ENCODE results near the gene EPHB6. TPM values are rescaled to one million over a fixed set of nuclear protein-coding genes. Genes with fewer than 3 reads are reported as not detected.
A peak's percentile ranks its signal among the peaks of the same experiment; 100 is the strongest.

The EPHB6 gene
- total RNA-seq, 1 donor from 2014 or later, result 2.4 TPM

- no peak for DNase-seq (ENCODE audit: low spot score)
- Mint-ChIP-seq H3K36me3 (ENCODE audit: low read depth) (no peaks in the 10 kb centered on the region), H3K27me3 (ENCODE audit: low read depth) (peaks cover 24% of the 10 kb centered on the region), H3K4me1 (ENCODE audit: low read depth) (no peaks in the 10 kb centered on the region), H3K9me3 (no peaks in the 10 kb centered on the region), H3K27ac (no peak overlapping the region), H3K4me3 (ENCODE audit: low read depth) (no peak overlapping the region)
- intact Hi-C loops (cut with micrococcal nuclease), result no loop called here
Measured at GRCh38 chr7:142842251-142842766, 12.6 kb upstream of the EPHB6 start.

- H3K4me1 Mint-ChIP-seq (ENCODE audit: low read depth), result peaks cover 2% of the 10 kb centered on the region
- no peak overlapping the region for H3K27ac Mint-ChIP-seq
- no peaks in the 10 kb centered on the region for H3K36me3 Mint-ChIP-seq (ENCODE audit: low read depth)
Measured at GRCh38 chr7:142847353-142847752, 7.5 kb upstream of the EPHB6 start.

GRCh38 chr7:142851269-142851668 is 3.6 kb upstream of the EPHB6 start:
- Mint-ChIP-seq H3K4me1 (ENCODE audit: low read depth) (peaks cover 5% of the 10 kb centered on the region), H3K36me3 (ENCODE audit: low read depth) (no peaks in the 10 kb centered on the region), H3K27me3 (ENCODE audit: low read depth) (peaks cover 34% of the 10 kb centered on the region), H3K4me3 (ENCODE audit: low read depth) (no peak overlapping the region), H3K9me3 (no peaks in the 10 kb centered on the region), H3K27ac (no peak overlapping the region)
- intact Hi-C loops (cut with micrococcal nuclease), result no loop called here
- DNase-seq (ENCODE audit: low spot score), result no peak

More at GRCh38 chr7:142847353-142847752, 7.5 kb upstream of the EPHB6 start:
- Mint-ChIP-seq H3K4me3 (ENCODE audit: low read depth) (no peak overlapping the region), H3K9me3 (no peaks in the 10 kb centered on the region), H3K27me3 (ENCODE audit: low read depth) (peaks cover 36% of the 10 kb centered on the region)
- no peak for DNase-seq (ENCODE audit: low spot score)
- intact Hi-C loops (cut with micrococcal nuclease), result no loop called here

GRCh38 chr7:142851919-142852318 is 3.0 kb upstream of the EPHB6 start:
- peaks cover 7% of the 10 kb centered on the region for H3K4me1 Mint-ChIP-seq (ENCODE audit: low read depth)
- H3K9me3 Mint-ChIP-seq, result no peaks in the 10 kb centered on the region
- intact Hi-C loops (cut with micrococcal nuclease), result no loop called here
- H3K27ac Mint-ChIP-seq, result no peak overlapping the region
- H3K27me3 Mint-ChIP-seq (ENCODE audit: low read depth), result peaks cover 38% of the 10 kb centered on the region
- DNase-seq (ENCODE audit: low spot score), result no peak
- H3K36me3 Mint-ChIP-seq (ENCODE audit: low read depth), result no peaks in the 10 kb centered on the region
- H3K4me3 Mint-ChIP-seq (ENCODE audit: low read depth), result no peak overlapping the region

GRCh38 chr7:142853739-142854371 is 1.0 kb upstream of the EPHB6 start:
- DNase-seq (ENCODE audit: low spot score), result peak; percentile 61
- Mint-ChIP-seq H3K27me3 (ENCODE audit: low read depth) (peaks cover 31% of the 10 kb centered on the region), H3K4me1 (ENCODE audit: low read depth) (peaks cover 8% of the 10 kb centered on the region), H3K27ac (peak overlapping the region; percentile 71), H3K4me3 (ENCODE audit: low read depth) (peak overlapping the region; percentile 89), H3K36me3 (ENCODE audit: low read depth) (no peaks in the 10 kb centered on the region), H3K9me3 (no peaks in the 10 kb centered on the region)
- intact Hi-C loops (cut with micrococcal nuclease), result no loop called here

GRCh38 chr7:142855114-142855743 is 353 bp downstream of the EPHB6 start:
- Mint-ChIP-seq H3K4me1 (ENCODE audit: low read depth) (peaks cover 8% of the 10 kb centered on the region), H3K4me3 (ENCODE audit: low read depth) (peak overlapping the region; percentile 65), H3K27ac (no peak overlapping the region), H3K36me3 (ENCODE audit: low read depth) (no peaks in the 10 kb centered on the region), H3K27me3 (ENCODE audit: low read depth) (peaks cover 34% of the 10 kb centered on the region), H3K9me3 (no peaks in the 10 kb centered on the region)
- intact Hi-C loops (cut with micrococcal nuclease), result no loop called here
- no peak for DNase-seq (ENCODE audit: low spot score)

- peaks cover 6% of the 10 kb centered on the region for H3K4me1 Mint-ChIP-seq (ENCODE audit: low read depth)
- no peaks in the 10 kb centered on the region for H3K36me3 Mint-ChIP-seq (ENCODE audit: low read depth)
- H3K9me3 Mint-ChIP-seq, result no peaks in the 10 kb centered on the region
- DNase-seq (ENCODE audit: low spot score), result no peak
- H3K4me3 Mint-ChIP-seq (ENCODE audit: low read depth), result peak overlapping the region; percentile 65
- H3K27me3 Mint-ChIP-seq (ENCODE audit: low read depth), result peaks cover 33% of the 10 kb centered on the region
- H3K27ac Mint-ChIP-seq, result no peak overlapping the region
- intact Hi-C loops (cut with micrococcal nuclease), result no loop called here
Measured at GRCh38 chr7:142855756-142856564, 1.1 kb downstream of the EPHB6 start.

GRCh38 chr7:142856565-142857245 is 1.8 kb downstream of the EPHB6 start:
- H3K27me3 Mint-ChIP-seq (ENCODE audit: low read depth), result peaks cover 33% of the 10 kb centered on the region
- H3K36me3 Mint-ChIP-seq (ENCODE audit: low read depth), result no peaks in the 10 kb centered on the region
- no peak for DNase-seq (ENCODE audit: low spot score)
- H3K9me3 Mint-ChIP-seq, result no peaks in the 10 kb centered on the region
- intact Hi-C loops (cut with micrococcal nuclease), result no loop called here
- H3K27ac Mint-ChIP-seq, result no peak overlapping the region
- H3K4me3 Mint-ChIP-seq (ENCODE audit: low read depth), result no peak overlapping the region
- peaks cover 6% of the 10 kb centered on the region for H3K4me1 Mint-ChIP-seq (ENCODE audit: low read depth)

- Mint-ChIP-seq H3K36me3 (ENCODE audit: low read depth) (no peaks in the 10 kb centered on the region), H3K27ac (no peak overlapping the region), H3K27me3 (ENCODE audit: low read depth) (peaks cover 29% of the 10 kb centered on the region), H3K4me1 (ENCODE audit: low read depth) (peaks cover 6% of the 10 kb centered on the region), H3K9me3 (no peaks in the 10 kb centered on the region), H3K4me3 (ENCODE audit: low read depth) (no peak overlapping the region)
- intact Hi-C loops (cut with micrococcal nuclease), result no loop called here
- DNase-seq (ENCODE audit: low spot score), result no peak
Measured at GRCh38 chr7:142857625-142858024, 2.7 kb downstream of the EPHB6 start.

GRCh38 chr7:142859411-142859810 is 4.5 kb downstream of the EPHB6 start:
- Mint-ChIP-seq H3K4me3 (ENCODE audit: low read depth) (no peak overlapping the region), H3K27me3 (ENCODE audit: low read depth) (peaks cover 27% of the 10 kb centered on the region), H3K27ac (no peak overlapping the region), H3K4me1 (ENCODE audit: low read depth) (peaks cover 4% of the 10 kb centered on the region), H3K9me3 (no peaks in the 10 kb centered on the region), H3K36me3 (ENCODE audit: low read depth) (no peaks in the 10 kb centered on the region)
- DNase-seq (ENCODE audit: low spot score), result no peak
- intact Hi-C loops (cut with micrococcal nuclease), result no loop called here

GRCh38 chr7:142859829-142860228 is 5.0 kb downstream of the EPHB6 start:
- Mint-ChIP-seq H3K27me3 (ENCODE audit: low read depth) (peaks cover 27% of the 10 kb centered on the region), H3K36me3 (ENCODE audit: low read depth) (no peaks in the 10 kb centered on the region)

GRCh38 chr7:142860968-142861367 is 6.1 kb downstream of the EPHB6 start:
- H3K4me1 Mint-ChIP-seq (ENCODE audit: low read depth), result peaks cover 3% of the 10 kb centered on the region
- intact Hi-C loops (cut with micrococcal nuclease), result no loop called here
- H3K27ac Mint-ChIP-seq, result no peak overlapping the region
- DNase-seq (ENCODE audit: low spot score), result no peak
- H3K36me3 Mint-ChIP-seq (ENCODE audit: low read depth), result no peaks in the 10 kb centered on the region
- H3K27me3 Mint-ChIP-seq (ENCODE audit: low read depth), result peaks cover 25% of the 10 kb centered on the region
- no peaks in the 10 kb centered on the region for H3K9me3 Mint-ChIP-seq
- no peak overlapping the region for H3K4me3 Mint-ChIP-seq (ENCODE audit: low read depth)

More at GRCh38 chr7:142859829-142860228, 5.0 kb downstream of the EPHB6 start:
- DNase-seq (ENCODE audit: low spot score), result no peak
- Mint-ChIP-seq H3K27ac (no peak overlapping the region), H3K9me3 (no peaks in the 10 kb centered on the region), H3K4me3 (ENCODE audit: low read depth) (no peak overlapping the region), H3K4me1 (ENCODE audit: low read depth) (peaks cover 3% of the 10 kb centered on the region)
- intact Hi-C loops (cut with micrococcal nuclease), result no loop called here

Data from activated T-helper 2 cell treated with anti-CD3 and anti-CD28 coated beads, Interferon-gamma antibody, Interleukin-2, Interleukin-4, amounts not matched to agents 10 μg/mL and 5 μg/mL and 100 μg/mL, durations not matched to agents 14 hours and 24 hours and 36 hours (primary cell).